PC-9 (cell line): Measurements from ENCODE around the gene MAPKAPK2. TPM values are rescaled to one million over a fixed set of nuclear protein-coding genes. Genes with fewer than 3 reads are reported as not detected.
"Not testable (repeated sequence)": the region's sequence is repeated elsewhere in the genome, so short reads cannot be mapped to it uniquely, and the experiment has no call there.

Source experiments
- BruUV-seq: library from RNA; stranded (reverse); fragments of 400-500 nt; replicated peaks from 2 replicates; lab custom pipeline; 2021; lab: Mats Ljungman, UMichigan
- CTCF ChIA-PET: fragments of 300-600 bp; sonication (Branson Sonifier 250); formaldehyde crosslinking; loops from one replicate; lab custom pipeline; 2022; ENCODE audit warnings: antibody characterized with exemption; lab: Charles Lee
- POLR2A ChIA-PET: fragments of 300-600 bp; sonication (Branson Sonifier 250); formaldehyde crosslinking; loops from one replicate; lab custom pipeline; 2022; ENCODE audit warnings: antibody characterized with exemption; ENCODE audit not compliant: unreplicated experiment; lab: Charles Lee
- DNase-seq, 2 experiments: peaks; one replicate each; pipeline versions ENCODE4 v3.0.0 to v3.0.0-alpha.2; 2015 to 2022; ENCODE audit warnings: mixed read lengths in 1 of 2
- H2AFZ ChIP-seq: fragments of 200-600 bp; sonication (generic); 2 replicates; pipeline ENCODE4 v1.8.1; 2017; ENCODE audit warnings: antibody characterized with exemption
- H3F3A ChIP-seq: fragments of 200-600 bp; sonication (generic); 2 replicates; pipeline ENCODE4 v1.8.1; 2017; ENCODE audit warnings: antibody characterized with exemption, mild to moderate bottlenecking, low read depth; ENCODE audit not compliant: insufficient read depth
- H3K27ac ChIP-seq: fragments of 200-600 bp; sonication (generic); 2 replicates; pipeline ENCODE4 v1.6.1; 2016; ENCODE audit warnings: mixed run types
- H3K27me3 ChIP-seq: fragments of 200-600 bp; sonication (generic); 2 replicates; pipeline ENCODE4 v1.6.1; 2016; ENCODE audit warnings: low read depth, mixed run types; ENCODE audit not compliant: insufficient read depth
- H3K36me3 ChIP-seq: fragments of 200-600 bp; sonication (generic); 2 replicates; pipeline ENCODE4 v1.6.1; 2016; ENCODE audit warnings: low read depth, mixed run types
- H3K4me1 ChIP-seq: fragments of 200-600 bp; sonication (generic); replicated peaks from 2 replicates; pipeline ENCODE4 v1.6.1; 2016; ENCODE audit warnings: mixed run types; ENCODE audit not compliant: insufficient read depth
- H3K4me2 ChIP-seq: fragments of 200-600 bp; sonication (generic); 2 replicates; pipeline ENCODE4 v1.6.1; 2017; ENCODE audit warnings: mixed run types
- H3K4me3 ChIP-seq: fragments of 200-600 bp; sonication (generic); 2 replicates; pipeline ENCODE4 v1.6.1; 2016; ENCODE audit warnings: mixed run types
- H3K79me2 ChIP-seq: fragments of 200-600 bp; sonication (generic); 2 replicates; pipeline ENCODE4 v1.6.1; 2017; ENCODE audit warnings: low read depth, mixed run types
- H3K9me2 ChIP-seq: fragments of 200-600 bp; sonication (generic); 2 replicates; pipeline ENCODE4 v1.8.1; 2017; ENCODE audit warnings: mild to moderate bottlenecking; ENCODE audit not compliant: insufficient read depth
- H3K9me3 ChIP-seq: fragments of 200-600 bp; sonication (generic); 2 replicates; pipeline ENCODE4 v1.8.1; 2016; ENCODE audit warnings: low read depth; ENCODE audit not compliant: insufficient read depth
- H4K20me1 ChIP-seq: fragments of 200-600 bp; sonication (generic); 2 replicates; pipeline ENCODE4 v1.8.1; 2017; ENCODE audit not compliant: insufficient read depth
- CTCF ChIP-seq: fragments of 200-600 bp; sonication (generic); conservative IDR thresholded peaks from 2 replicates; pipeline ENCODE4 v1.6.1; 2017; ENCODE audit warnings: mixed run types, antibody characterized with exemption, mild to moderate bottlenecking, moderate library complexity
- EZH2 ChIP-seq: fragments of 200-600 bp; sonication (generic); IDR thresholded peaks from 2 replicates; pipeline ENCODE4 v1.8.0; 2017; ENCODE audit warnings: antibody characterized with exemption, low read depth
- intact Hi-C: fragments of 100-400 bp; cut with micrococcal nuclease; formaldehyde crosslinking; loops from one replicate; pipeline ENCODE4 v1.10.0; 2022; ENCODE audit not compliant: unreplicated experiment
- total RNA-seq: library from RNA; stranded (reverse); gene quantifications from 2 replicates; pipeline ENCODE4 v1.2.3, GENCODE V29; 2021

Gene MAPKAPK2
- total RNA-seq, 1 experiment from 2014 or later: 62.6 TPM

- Histone ChIP-seq H3F3A (peaks cover 13% of the 10 kb centered on the region; the same call in 1 of the 2 replicates), H4K20me1 (no peaks in the 10 kb centered on the region), H3K4me1 (peaks cover 10% of the 10 kb centered on the region), H3K27me3 (no peaks in the 10 kb centered on the region), H3K79me2 (no peaks in the 10 kb centered on the region), H3K4me2 (peak overlapping the region; percentile 93), H3K9me3 (no peaks in the 10 kb centered on the region), H3K4me3 (peak overlapping the region; percentile 80), H3K36me3 (no peaks in the 10 kb centered on the region), H3K27ac (no peak overlapping the region), H3K9me2 (no peaks in the 10 kb centered on the region), H2AFZ (peak overlapping the region; percentile 94)
- CTCF ChIA-PET: interaction anchor here (0.6 to 2.0 kb wide), 6 partner anchors 24 to 1328 kb away, joined by 4 to 12 read pairs (median 4); partner anchors contain the start of genes EIF2D and PFKFB2
- intact Hi-C loops: loop anchor here (2.0 to 10.0 kb wide), 4 partner anchors 91 to 419 kb away; partner anchors contain the start of genes PFKFB2 and YOD1
- DNase-seq: no peak
- BruUV-seq: no TSS peak
- POLR2A ChIA-PET: interaction anchor here (0.6 to 1.1 kb wide), 2 partner anchors 53 to 397 kb away, joined by 3 to 4 read pairs; partner anchors contain the start of gene C1orf116
- TF ChIP-seq CTCF (no peak), EZH2 (no peak)
Observed at GRCh38 chr1:206635978-206636345, 48.7 kb upstream of the MAPKAPK2 start.

- no TSS peak for BruUV-seq
- Histone ChIP-seq H3K9me3 (no peaks in the 10 kb centered on the region), H3K4me1 (peaks cover 10% of the 10 kb centered on the region), H3F3A (peaks cover 13% of the 10 kb centered on the region; the same call in 1 of the 2 replicates), H3K36me3 (no peaks in the 10 kb centered on the region), H4K20me1 (no peaks in the 10 kb centered on the region), H3K9me2 (no peaks in the 10 kb centered on the region), H3K4me2 (no peak overlapping the region), H2AFZ (no peak overlapping the region), H3K27me3 (no peaks in the 10 kb centered on the region), H3K79me2 (no peaks in the 10 kb centered on the region), H3K4me3 (no peak overlapping the region), H3K27ac (no peak overlapping the region)
- no peak for DNase-seq
- intact Hi-C loops: loop anchor here (5.0 to 10.0 kb wide), 3 partner anchors 91 to 418 kb away; partner anchors contain the start of genes PFKFB2 and YOD1
- ChIA-PET POLR2A (no interaction called here), CTCF (interaction anchor here (0.7 kb wide), 1 partner anchor 515 kb away, joined by 3 read pairs; no protein-coding TSS in a partner anchor)
- TF ChIP-seq EZH2 (no peak), CTCF (no peak)
Observed at GRCh38 chr1:206636671-206637070, 48.0 kb upstream of the MAPKAPK2 start.

GRCh38 chr1:206637605-206638004, 47.1 kb upstream of the MAPKAPK2 start:
- peaks cover 13% of the 10 kb centered on the region; the same call in 1 of the 2 replicates for H3F3A ChIP-seq
- no peaks in the 10 kb centered on the region for H3K79me2 ChIP-seq
- BruUV-seq: no TSS peak
- no peak for DNase-seq
- intact Hi-C loops: loop anchor here (5.0 to 10.0 kb wide), 3 partner anchors 90 to 417 kb away; partner anchors contain the start of genes PFKFB2 and YOD1
- TF ChIP-seq EZH2 (no peak), CTCF (no peak)
- H3K4me1 ChIP-seq: peaks cover 10% of the 10 kb centered on the region
- H2AFZ ChIP-seq: no peak overlapping the region
- H3K4me2 ChIP-seq: no peak overlapping the region
- no peak overlapping the region for H3K27ac ChIP-seq
- H3K9me2 ChIP-seq: no peaks in the 10 kb centered on the region
- POLR2A ChIA-PET: no interaction called here
- CTCF ChIA-PET: no interaction called here
- H3K27me3 ChIP-seq: no peaks in the 10 kb centered on the region
- H4K20me1 ChIP-seq: no peaks in the 10 kb centered on the region
- no peak overlapping the region for H3K4me3 ChIP-seq
- H3K9me3 ChIP-seq: no peaks in the 10 kb centered on the region
- H3K36me3 ChIP-seq: no peaks in the 10 kb centered on the region

DNA sequence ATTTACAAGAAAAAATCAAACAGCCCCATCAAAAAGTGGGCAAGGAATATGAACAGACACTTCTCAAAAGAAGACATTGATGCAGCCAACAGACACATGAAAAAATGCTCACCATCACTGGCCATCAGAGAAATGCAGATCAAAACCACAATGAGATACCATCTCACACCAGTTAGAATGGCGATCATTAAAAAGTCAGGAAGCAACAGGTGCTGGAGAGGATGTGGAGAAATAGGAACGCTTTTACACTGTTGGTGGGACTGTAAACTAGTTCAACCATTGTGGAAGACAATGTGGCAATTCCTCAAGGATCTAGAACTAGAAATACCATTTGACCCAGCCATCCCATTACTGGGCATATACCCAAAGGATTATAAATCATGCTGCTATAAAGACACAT, 42.6 kb upstream of the MAPKAPK2 start:
- H3K36me3 ChIP-seq, H3K9me2 ChIP-seq, intact Hi-C loops, H3K4me1 ChIP-seq, H2AFZ ChIP-seq, H4K20me1 ChIP-seq, BruUV-seq, H3K9me3 ChIP-seq, CTCF ChIA-PET, POLR2A ChIA-PET, H3K4me2 ChIP-seq, H3F3A ChIP-seq, H3K79me2 ChIP-seq, H3K4me3 ChIP-seq, DNase-seq, H3K27ac ChIP-seq, H3K27me3 ChIP-seq: not testable (repeated sequence)
